Putamen (tissue), 1 donor: ENCODE results near the gene SPEM1.

Source experiments
- DNase-seq: peaks from one replicate; pipeline ENCODE4 v3.0.0-alpha.2; 2016; ENCODE audit warnings: low spot score

The SPEM1 gene, protein sequence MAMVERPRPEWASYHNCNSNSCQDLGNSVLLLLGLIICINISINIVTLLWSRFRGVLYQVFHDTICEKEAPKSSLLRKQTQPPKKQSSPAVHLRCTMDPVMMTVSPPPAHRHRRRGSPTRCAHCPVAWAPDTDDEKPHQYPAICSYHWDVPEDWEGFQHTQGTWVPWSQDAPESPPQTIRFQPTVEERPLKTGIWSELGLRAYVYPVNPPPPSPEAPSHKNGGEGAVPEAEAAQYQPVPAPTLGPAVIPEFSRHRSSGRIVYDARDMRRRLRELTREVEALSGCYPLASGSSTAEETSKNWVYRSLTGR

DNA sequence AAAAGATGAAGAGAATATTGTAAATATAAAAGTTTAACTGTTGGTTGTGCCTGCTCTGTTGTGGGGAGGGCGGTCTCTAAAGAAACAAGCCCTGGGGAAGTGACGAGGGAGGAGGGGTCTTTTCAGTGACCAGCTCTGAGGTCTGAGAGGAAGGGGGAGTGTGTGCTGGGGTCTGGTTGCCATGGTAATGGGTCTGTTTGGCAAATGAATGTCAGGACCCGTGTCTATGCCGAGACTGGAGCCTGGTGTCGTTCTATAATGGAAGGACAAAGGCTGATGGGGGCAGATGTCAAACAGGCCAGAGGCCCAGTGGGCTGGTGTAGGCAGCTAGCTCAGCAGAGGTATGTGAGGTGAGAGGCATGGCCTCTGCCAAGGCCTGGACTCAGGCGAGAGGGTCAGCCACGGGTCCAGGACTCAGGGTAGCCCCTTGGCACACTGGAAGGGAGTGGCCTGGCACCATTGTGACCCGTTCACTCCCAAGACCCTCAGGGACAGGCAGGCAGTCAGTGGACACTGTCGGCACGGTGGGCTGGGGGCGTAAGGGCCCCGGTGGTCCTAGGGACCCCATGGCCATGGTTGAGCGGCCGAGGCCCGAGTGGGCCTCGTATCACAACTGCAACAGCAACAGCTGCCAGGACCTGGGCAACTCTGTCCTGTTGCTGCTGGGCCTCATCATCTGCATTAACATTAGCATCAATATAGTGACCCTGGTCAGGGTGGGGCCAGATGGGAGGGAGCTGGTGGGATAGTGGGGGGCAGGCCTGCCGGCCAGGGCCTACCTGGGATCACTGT is at the start of gene SPEM1:
TSS of gene SPEM1 (plus strand) at position 506 of the 792 bp plus-strand sequence. CDS start at position 567, 61 bp downstream.
- no peak for DNase-seq

DNA sequence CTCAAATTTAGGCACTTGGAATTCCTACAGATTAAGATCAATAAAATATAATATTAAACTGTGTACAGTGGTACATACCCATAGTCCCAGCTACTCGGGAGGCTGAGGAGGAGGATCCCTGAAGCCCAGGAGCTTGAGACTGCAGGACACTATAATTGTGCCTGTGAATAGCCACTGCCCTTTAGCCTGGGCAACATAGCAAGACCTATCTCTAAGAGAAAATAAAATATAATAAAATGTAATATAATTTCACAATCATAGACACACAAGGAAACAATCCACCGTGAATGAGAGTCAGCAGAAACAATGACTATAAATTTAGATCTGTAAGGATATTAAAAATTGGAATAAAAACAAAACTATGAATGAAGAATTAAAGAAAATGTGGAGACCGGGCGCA is 49.3 kb upstream of the SPEM1 start:
- DNase-seq = no peak

DNA sequence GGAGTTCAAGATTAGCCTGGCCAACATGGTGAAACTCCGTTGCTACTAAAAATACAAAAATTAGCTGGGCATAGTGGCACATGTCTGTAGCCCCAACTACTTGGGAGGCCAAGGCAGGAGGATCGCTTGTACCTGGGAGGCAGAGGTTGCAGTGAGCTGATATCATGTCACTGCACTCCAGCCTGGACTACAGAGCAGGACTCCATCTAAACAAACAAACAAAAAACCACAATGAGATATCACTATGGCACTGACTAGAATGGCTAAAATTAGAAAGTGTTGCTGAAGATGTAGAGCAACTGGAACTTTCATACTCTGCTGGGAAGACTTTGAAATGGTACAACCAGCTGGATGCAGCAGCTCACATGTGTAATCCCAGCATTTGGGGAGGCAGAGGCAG is 45.8 kb upstream of the SPEM1 start:
- no peak for DNase-seq

DNA sequence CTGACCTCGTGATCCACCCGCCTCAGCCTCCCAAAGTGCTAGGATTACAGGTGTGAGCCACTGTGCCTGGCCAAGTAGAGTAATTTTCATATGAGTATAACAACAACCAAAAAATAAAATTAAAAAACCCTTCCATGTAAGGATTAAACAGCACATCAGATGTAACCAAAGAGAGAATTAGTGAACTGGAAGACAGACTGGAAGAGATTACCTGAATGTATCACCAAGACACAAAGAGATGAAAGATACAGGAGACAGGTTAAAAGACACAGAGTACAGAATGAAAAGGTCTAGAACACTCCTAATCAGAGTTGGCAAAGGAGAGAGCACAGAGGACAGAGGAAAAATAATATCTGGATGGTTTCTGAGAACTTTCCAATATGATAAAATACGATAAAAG is 41.0 kb upstream of the SPEM1 start:
- DNase-seq = no peak

DNA sequence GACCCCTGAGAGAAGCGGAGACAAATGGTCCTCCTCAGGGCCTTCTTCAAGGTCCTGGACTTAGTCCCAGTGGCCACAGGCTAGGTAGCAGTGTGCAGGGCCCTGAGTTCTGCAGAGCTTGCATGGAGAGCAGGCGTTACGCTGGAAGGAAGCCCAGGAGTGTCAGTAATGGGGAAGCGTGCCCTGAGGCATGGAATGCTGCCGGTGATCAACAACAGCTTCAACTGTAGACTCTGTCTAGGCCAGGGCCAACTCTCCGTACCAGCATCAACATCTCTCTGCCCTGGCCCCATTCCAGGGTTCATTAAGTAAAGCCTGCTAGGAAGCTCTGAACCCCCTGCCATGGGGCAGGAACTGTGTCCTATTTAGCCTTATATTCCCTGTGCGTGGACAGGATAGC is 39.8 kb upstream of the SPEM1 start:
- no peak for DNase-seq

DNA sequence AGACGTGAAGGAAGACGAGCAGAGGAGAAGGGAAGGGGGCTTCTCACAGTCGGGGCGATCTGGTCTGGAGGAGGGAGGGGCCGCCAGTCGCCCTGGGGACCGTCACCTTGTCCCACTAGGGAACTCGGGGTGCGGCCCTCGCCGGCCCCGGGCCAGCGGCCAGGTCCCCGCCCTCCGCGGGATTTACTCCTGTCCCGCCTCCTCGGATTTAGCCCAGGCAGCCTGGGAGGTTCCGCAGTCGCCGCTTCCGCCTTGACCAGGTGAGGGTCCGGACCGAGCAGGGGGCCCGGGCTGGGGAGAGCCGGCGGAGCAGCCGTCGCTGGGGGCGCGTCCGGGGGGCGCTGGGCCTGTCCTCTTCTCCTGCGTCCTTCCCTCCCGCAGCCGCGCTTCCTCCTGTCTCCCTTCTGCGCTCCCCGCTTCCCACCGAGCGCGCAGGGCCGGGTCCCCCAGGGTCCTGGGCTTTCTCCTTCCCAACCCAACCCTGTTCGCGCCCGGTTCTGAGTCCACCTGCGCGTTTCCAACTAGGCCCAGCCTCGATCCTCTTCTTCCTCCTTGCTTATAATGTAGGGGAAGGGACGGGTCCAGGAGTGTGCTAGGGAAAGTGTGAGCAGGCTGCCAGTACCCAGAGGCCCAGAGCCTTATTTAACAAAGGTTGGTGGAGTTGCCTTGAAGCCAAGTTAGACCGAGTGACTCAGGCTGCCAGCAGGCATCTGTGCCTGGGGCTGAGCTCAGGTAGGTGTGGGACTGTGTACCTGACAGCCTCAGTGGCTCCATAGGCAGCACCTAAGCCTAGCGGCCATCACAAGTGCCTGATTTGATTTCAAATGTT is 39.1 kb upstream of the SPEM1 start, which contains the start of gene TNK1:
TSS of gene TNK1 (plus strand) at position 235 of the 829 bp plus-strand sequence. CDS start 1,838 bp downstream, outside the sequence.
- DNase-seq = no peak

DNA sequence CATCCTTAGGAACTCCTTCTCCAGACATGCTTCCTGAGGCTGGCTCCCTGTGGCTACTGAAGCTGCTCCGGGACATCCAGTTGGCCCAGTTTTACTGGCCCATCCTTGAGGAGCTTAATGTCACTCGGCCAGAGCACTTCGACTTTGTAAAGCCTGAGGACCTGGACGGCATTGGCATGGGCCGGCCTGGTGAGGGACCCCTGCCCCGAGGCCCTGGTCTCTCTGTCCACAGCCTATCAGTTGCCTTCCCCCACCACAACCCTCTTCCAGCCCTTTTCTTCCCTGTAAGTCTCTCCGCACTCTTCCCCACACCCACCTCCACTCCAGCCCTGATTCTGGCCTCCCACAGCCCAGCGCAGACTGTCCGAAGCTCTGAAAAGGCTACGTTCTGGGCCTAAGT is 37.2 kb upstream of the SPEM1 start:
- no peak for DNase-seq

DNA sequence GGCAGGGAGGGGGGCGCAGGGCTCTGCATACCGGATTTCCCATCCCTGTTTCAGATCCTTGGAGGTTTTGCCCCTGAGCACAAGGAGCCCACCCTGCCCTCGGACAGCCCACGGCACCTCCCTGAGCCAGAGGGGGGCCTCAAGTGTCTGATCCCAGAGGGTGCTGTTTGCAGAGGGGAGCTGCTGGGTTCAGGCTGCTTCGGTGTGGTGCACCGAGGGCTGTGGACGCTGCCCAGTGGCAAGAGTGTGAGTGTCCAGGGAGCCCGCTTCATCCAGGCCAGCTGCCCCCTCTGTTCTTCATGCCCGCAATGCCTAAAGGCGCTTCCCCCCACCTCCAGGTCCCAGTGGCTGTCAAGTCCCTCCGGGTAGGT is 36.8 kb upstream of the SPEM1 start:
- DNase-seq = no peak

DNA sequence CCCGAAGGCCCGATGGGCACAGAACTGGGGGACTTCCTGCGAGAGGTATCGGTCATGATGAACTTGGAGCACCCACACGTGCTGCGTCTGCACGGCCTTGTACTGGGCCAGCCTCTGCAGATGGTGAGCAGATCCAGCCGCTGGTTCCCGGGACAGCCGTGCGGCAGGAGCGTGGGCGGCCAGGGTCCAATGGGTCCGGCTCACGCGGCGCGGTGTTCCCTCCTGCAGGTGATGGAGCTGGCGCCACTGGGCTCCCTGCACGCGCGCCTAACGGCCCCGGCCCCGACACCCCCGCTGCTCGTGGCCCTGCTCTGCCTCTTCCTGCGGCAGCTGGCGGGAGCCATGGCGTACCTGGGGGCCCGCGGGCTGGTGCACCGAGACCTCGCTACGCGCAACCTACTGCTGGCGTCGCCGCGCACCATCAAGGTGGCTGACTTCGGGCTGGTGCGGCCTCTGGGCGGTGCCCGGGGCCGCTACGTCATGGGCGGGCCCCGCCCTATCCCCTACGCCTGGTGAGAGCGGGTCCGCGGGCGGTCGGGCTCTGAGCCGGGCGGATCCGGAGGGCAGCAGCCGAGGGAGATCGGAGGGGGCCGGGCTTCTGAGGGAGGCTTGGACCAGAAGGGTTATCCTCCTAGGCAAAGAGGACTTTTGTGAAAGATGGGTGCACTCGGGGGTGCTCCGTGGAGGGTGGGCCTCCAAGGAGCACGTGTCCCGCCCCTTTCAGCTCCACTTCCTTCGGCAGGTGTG is 36.2 kb upstream of the SPEM1 start:
- peak; percentile 56 for DNase-seq

DNA sequence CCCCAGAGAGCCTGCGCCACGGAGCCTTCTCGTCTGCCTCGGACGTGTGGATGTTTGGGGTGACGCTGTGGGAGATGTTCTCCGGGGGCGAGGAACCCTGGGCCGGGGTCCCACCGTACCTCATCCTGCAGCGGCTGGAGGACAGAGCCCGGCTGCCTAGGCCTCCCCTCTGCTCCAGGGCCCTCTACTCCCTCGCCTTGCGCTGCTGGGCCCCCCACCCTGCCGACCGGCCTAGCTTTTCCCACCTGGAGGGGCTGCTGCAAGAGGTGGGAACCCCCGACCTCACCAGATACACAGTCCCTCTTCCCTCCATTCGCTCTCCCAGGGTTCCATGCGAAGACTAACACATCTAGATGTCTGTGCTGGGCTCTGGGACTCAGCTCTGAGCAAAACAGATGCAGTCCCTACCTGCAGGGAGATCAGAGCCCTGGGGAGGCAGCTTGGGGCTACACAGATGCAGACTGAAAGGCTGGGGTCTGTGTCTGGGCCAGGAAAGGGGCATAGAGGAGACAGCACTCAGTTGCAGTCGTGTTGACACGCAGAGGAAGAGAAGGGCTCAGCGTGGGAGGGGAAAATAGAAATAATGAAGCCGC is 35.5 kb upstream of the SPEM1 start:
- no peak for DNase-seq

DNA sequence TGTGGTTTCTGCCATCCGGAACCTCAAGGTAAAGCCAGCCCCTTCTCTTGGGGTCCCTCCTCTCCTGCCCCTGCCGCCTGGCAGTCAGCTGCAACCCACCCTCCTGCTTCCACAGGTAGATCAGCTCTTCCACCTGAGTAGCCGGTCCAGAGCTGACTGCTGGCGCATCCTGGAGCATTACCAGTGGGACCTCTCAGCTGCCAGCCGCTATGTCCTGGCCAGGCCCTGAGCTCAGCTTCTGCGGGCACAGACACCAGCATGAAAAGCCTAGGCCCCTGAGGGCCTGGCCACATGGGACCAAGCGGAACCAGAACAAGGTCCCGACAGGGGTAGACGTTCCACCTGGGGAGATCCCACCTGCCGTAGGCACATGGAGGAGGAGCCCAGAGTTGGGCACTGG is 31.3 kb upstream of the SPEM1 start:
- DNase-seq = no peak

DNA sequence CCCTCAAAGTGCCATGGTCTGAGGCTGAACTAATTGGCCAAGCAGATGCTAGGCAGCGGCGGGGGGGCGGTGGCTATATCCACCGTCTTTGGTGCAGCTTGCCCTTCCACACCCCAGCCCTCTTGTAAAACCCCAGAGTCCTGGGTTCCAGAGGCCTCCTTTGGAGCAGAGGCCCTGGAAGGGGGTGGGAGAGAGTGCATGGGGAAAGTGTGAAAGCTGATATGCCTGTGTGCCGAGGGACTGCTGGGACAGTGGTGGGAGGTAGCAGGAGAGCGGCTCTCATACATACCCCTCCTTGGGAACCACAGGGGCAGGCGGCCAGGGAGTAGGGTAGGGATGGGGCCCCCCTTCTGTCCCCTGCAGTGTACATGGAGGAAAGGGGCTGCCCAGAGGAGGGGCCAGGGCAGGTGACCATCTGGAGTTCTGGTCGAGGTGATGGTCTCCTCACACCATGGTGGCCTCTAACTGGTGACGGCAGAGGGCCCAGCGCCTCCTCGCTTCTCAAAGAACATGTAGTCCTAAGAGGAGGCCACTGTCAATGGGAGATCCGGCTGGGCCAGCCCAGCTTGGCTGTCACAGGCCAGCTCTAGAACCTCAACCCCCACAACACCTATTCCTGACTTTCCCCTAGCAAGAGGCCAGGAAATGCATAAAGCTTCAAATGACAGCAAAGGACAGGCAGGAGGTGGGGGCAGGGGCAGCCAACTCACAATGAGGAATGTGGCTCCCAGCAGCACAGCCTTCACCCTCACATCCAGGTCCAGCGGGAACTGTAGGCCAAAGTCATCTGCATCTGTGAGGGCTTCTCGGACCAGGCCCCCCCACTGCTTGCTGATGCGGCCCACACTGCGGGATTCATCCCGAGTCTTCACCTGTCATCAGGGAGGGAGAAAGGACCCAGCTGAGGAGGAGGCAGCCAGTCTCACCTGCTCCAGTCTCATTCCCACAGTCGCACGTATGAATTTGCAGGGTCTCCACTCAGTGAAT is 29.9 kb upstream of the SPEM1 start:
- no peak for DNase-seq

DNA sequence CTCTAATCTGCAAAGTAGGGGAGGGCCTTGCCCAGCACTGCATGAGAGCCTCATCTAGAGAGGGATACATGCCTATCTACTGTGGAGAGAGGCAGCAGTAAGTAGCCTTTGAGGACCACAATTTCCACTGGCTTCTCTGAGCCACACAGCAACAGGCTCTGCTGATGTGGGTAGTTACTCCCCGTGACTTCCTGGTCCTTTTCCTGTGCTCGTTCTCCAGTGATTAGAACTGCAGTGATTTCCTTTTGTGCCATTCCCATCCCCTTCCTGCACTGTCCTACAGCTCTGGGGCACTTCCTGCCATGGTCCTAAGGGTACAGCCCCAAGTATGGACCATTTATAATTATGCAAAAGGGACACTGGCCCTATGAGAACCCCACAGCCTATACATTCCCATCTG is 28.8 kb upstream of the SPEM1 start:
- DNase-seq = no peak

DNA sequence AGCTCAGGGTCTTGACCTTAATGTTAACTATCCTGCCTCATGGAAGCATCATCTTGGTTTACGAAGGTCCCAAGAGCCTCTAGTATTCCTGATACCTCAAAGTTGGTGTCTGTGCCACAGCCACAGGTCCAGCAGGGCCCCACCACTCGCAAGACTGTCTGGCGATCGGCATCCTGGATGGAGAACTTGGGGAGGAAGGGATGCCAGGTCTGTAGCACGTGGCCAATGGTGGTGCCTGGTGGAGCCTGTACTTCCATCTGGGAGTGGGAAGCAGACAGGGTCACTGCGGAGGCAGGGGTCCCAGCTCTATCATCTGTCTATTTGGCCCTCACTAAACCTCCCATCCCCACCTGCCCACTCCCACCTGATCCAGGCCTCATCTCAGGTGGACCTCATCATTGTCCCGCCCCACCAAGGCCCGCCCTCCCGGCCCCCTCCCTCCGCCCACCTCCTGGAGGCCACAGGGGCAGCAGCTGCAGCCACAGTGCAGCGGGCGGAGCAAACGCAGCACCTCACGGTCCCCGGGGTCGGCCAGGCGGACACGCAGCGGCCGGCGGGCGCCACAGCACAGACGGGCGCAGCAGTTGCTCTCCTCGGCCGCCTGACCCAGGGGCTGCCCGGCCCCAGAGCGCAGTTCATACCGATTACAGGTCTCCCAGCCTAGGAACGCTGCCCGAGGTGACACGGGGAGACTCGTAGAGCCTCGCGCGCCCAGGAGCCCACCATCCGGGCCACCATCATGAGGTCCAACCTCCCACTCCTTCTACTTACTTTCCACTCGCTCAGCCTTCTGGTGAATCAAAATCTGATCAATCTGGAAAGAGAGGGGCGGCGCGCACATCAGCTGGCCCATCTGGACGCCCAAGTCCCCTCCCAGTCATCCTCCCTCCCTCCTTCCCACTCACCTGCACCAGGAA is 27.2 kb upstream of the SPEM1 start:
- DNase-seq = no peak

DNA sequence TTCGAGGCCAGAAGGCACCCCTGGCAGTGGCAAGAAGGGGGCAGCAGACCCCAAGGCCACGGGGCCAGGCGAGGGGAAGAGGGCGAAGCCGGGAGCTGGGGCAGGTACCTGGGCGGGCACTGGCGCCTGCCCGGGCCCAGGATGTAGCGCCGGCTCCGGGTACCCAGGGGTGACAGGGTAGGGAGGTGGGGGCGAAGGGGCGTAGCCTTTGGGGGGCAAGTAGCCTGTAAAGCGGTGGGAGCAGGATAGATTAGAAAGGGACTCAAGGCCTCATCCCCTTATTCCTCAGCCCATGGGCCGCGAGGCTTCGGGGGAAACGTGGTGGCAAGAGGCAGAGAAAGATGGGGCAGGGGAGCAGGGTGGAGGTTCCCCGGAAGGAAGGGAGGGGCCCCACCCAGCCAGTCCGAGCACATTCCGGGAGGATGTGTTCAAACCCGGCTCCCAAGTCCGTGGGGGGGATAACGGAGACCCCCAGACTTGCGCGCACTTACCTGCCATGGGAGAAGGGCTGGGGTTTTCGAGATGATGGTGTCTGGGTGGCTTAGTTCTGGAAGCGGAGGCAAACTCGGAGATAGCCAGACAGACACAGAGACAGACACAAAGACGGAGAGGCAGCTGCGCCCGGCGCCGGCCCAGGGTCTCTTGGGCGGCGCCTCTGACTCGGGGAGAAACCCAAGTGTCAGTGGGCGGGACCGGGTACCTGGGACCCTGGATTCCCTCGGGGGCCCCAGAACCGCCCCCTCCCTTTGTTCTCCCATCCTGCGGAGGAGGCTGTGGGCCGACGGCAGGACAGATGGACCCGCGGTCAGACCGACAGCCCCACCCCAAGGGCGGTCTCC is 26.3 kb upstream of the SPEM1 start:
- DNase-seq = no peak

DNA sequence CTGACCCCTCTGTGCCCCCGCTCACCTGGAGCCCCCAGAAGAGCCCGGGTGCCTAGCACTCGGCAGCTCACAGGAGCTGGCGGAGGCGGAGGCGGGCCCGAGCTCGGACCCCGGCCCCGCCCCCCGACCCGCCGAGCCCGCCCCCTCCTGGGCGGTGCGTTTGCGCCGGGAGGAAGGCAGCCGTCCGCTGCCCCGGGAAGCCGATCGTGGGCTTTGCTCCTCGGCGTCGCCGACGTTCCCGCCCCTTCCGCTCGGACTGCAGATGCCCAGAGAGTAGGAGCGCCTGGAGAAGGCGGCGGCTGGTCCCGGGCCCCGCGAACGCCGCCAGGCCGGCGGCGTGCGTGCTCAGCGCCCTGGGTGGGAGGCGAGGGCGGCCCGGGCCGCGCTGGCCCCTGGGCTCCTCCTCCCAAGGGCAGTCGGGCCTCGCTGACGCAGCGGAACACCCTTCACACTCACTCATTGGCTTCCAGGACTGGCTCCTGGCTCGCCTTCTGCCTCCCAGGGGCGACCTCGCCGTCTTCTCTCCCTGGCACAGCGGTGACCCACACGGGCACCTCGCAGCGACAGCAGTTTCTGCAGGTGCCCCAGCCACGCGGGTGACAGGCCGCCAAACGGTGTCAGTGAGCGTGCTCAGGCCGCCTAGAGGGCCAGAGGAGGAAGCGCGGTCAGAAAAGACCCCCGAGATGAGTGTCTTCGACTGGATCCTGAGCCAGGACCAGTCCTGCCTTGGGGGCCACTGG is 25.5 kb upstream of the SPEM1 start, which contains the start of gene PLSCR3:
TSS of gene PLSCR3 (minus strand) at position 74 of the 740 bp plus-strand sequence. CDS start 415 bp downstream, outside the sequence.
- peak; percentile 79 for DNase-seq

DNA sequence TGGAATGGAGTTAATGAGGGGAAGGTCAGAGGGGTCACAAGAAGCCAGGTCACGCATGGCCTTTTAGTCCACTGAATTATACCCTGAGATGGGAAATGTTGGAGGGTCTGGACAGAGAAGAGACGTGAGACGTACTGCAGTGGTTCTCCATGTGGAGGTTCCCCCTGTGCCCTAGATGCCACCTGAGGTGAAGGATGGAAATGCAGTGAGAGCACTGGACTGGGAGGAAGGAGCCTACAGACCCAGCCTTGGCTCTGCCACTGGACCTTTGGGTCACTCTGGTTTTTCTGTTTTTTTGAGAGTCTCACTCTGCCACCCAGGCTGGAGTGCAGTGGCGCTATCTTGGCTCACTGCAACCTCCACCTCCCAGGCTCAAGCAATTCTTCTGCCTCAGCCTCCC is 24.0 kb upstream of the SPEM1 start:
- no peak for DNase-seq
